Epithelial cell of umbilical artery (primary cell): ENCODE results near the gene CNOT3. TPM values are rescaled to one million over a fixed set of nuclear protein-coding genes. Genes with fewer than 3 reads are reported as not detected.

Experiments used
- total RNA-seq: library from RNA; depleted of rRNA; stranded (reverse); fragments of >200 nt; gene quantifications from 2 replicates; pipeline ENCODE4 v1.2.3, GENCODE V29; 2014

CNOT3 gene
- 9.1 and 9.3 TPM in 2 replicates for total RNA-seq

GRCh38 chr19:54137699-54138488 is at the start of gene CNOT3:
Gene CNOT3, plus strand, starts transcription at chr19:54137762. Its CDS starts 5,217 bp downstream, at chr19:54142979.

GRCh38 chr19:54100561-54100960 is 37.0 kb upstream of the CNOT3 start, which contains the start of gene OSCAR:
Gene OSCAR, minus strand, starts transcription at chr19:54100803. Its CDS starts 11 bp downstream, at chr19:54100792.

GRCh38 chr19:54102421-54103169 is 35.0 kb upstream of the CNOT3 start, which contains the start of gene NDUFA3:
Gene NDUFA3, plus strand, starts transcription at chr19:54102855. Its CDS starts 24 bp downstream, at chr19:54102879.

GRCh38 chr19:54115109-54116063 is 22.2 kb upstream of the CNOT3 start, which contains the start of the genes PRPF31 and TFPT:
Gene PRPF31, plus strand, starts transcription at chr19:54115754. Its CDS starts 2,525 bp downstream, at chr19:54118279.
Gene TFPT, minus strand, starts transcription at chr19:54115657. Its CDS starts 388 bp downstream, at chr19:54115269.

GRCh38 chr19:54159352-54160181 is 22.0 kb downstream of the CNOT3 start, which contains the start of gene LENG1:
Gene LENG1, minus strand, starts transcription at chr19:54159721. Its CDS starts 26 bp downstream, at chr19:54159695.

GRCh38 chr19:54172471-54173358 is 35.2 kb downstream of the CNOT3 start, which contains the start of gene TMC4:
Gene TMC4, minus strand, starts transcription at chr19:54173160. Its CDS starts 43 bp downstream, at chr19:54173117.

GRCh38 chr19:54189145-54189734 is 51.7 kb downstream of the CNOT3 start, which contains the start of gene MBOAT7:
Gene MBOAT7, minus strand, starts transcription at chr19:54189580. Its CDS starts 1,072 bp downstream, at chr19:54188508.

GRCh38 chr19:54191011-54191810 is 53.6 kb downstream of the CNOT3 start, which contains the start of gene TSEN34:
Gene TSEN34, plus strand, starts transcription at chr19:54191308. Its CDS starts 57 bp downstream, at chr19:54191365.

Other genes with a start within 250 kb of the CNOT3 start
- 0.15 and 1.9 TPM in 2 replicates for gene CACNG7, start 228.5 kb upstream of the CNOT3 start, total RNA-seq
- 0.61 and 0.65 TPM in 2 replicates for gene CACNG8, start 174.8 kb upstream of the CNOT3 start, total RNA-seq
- 2.6 and 3.2 TPM in 2 replicates for gene CACNG6, start 146.1 kb upstream of the CNOT3 start, total RNA-seq
- gene VSTM1, start 73.9 kb upstream of the CNOT3 start, total RNA-seq, result not detected in 2 replicates
- gene TARM1, start 56.4 kb upstream of the CNOT3 start, total RNA-seq, result not detected in 2 replicates
- not detected in 2 replicates for gene OSCAR, start 37.0 kb upstream of the CNOT3 start, total RNA-seq
- 9.4 and 18.2 TPM in 2 replicates for gene NDUFA3, start 34.9 kb upstream of the CNOT3 start, total RNA-seq
- gene TFPT, start 22.1 kb upstream of the CNOT3 start, total RNA-seq, result 36.6 and 40.0 TPM in 2 replicates
- gene PRPF31, start 22.0 kb upstream of the CNOT3 start, total RNA-seq, result 75.7 and 92.9 TPM in 2 replicates
- 7.8 and 12.2 TPM in 2 replicates for gene LENG1, start 22.0 kb downstream of the CNOT3 start, total RNA-seq
- 0.32 TPM in 1 of 2 replicates, not detected in the other for gene TMC4, start 35.4 kb downstream of the CNOT3 start, total RNA-seq
- 45.1 and 83.9 TPM in 2 replicates for gene MBOAT7, start 51.8 kb downstream of the CNOT3 start, total RNA-seq
- gene TSEN34, start 53.5 kb downstream of the CNOT3 start, total RNA-seq, result 60.0 and 74.1 TPM in 2 replicates
- gene RPS9, start 63.1 kb downstream of the CNOT3 start, total RNA-seq, result 2,242 and 2,420 TPM in 2 replicates
- not detected in 2 replicates for gene LILRB3, start 85.2 kb downstream of the CNOT3 start, total RNA-seq
- under 0.01 TPM in 1 of 2 replicates, not detected in the other for gene LILRA6, start 105.0 kb downstream of the CNOT3 start, total RNA-seq
- gene LILRB5, start 119.5 kb downstream of the CNOT3 start, total RNA-seq, result not detected in 2 replicates
- gene LILRB2, start 143.3 kb downstream of the CNOT3 start, total RNA-seq, result not detected in 2 replicates
- not detected in 2 replicates for gene LILRA5, start 175.4 kb downstream of the CNOT3 start, total RNA-seq
- not detected in 2 replicates for gene LILRA4, start 201.4 kb downstream of the CNOT3 start, total RNA-seq
- not detected in 2 replicates for gene LAIR1, start 227.2 kb downstream of the CNOT3 start, total RNA-seq